Adrenal gland (tissue), 12 donors: Measurements from ENCODE around the gene SURF2. TPM values are rescaled to one million over a fixed set of nuclear protein-coding genes. Genes with fewer than 3 reads are reported as not detected.

ENCODE experiments used
- DNase-seq, 7 donors: peaks; one replicate each; pipeline ENCODE4 v3.0.0-alpha.2; 2019 to 2020
- H3K27ac ChIP-seq, 5 donors: fragments of 200-600 bp; sonication (generic) in 4 of 5; 1 replicate in 3 of 5; 2 replicates in 2 of 5; pipeline versions ENCODE4 v1.5.1 to v1.8.0; 2016 to 2020; ENCODE audit warnings: mild to moderate bottlenecking in 1 of 5
- H3K27me3 ChIP-seq: fragments of 200-600 bp; 2 replicates; pipeline ENCODE4 v1.8.0; 2021
- H3K36me3 ChIP-seq, 2 donors: fragments of 200-600 bp; replicated peaks in 1 of 2; 1 replicate in 1 of 2; 2 replicates in 1 of 2; pipeline versions ENCODE4 v1.5.1 to v1.8.0; 2018 to 2022
- H3K4me1 ChIP-seq, 2 donors: fragments of 200-600 bp; replicated peaks in 1 of 2; 1 replicate in 1 of 2; 2 replicates in 1 of 2; pipeline versions ENCODE4 v1.5.1 to v1.8.0; 2018 to 2021
- H3K4me3 ChIP-seq, 4 donors: fragments of 200-600 bp; sonication (generic) in 3 of 4; one replicate each; pipeline ENCODE4 v1.5.1; 2016 to 2018
- H3K9me3 ChIP-seq, 3 donors: fragments of 200-600 bp; sonication (generic) in 1 of 3; replicated peaks in 1 of 3; 1 replicate in 2 of 3; 2 replicates in 1 of 3; pipeline versions ENCODE4 v1.5.1 to v1.8.0; 2016 to 2021
- CTCF ChIP-seq, 6 experiments: fragments of 450-650 bp in 4 of 6; fragments of 200-600 bp in 2 of 6; sonication (generic) in 1 of 6; IDR thresholded peaks; 1 replicate in 5 of 6; 2 replicates in 1 of 6; pipeline versions ENCODE4 v1.5.1 to v1.8.0; 2016 to 2021; ENCODE audit warnings: antibody characterized with exemption in 6 of 6, mild to moderate bottlenecking in 2 of 6, moderate library complexity in 1 of 6
- POLR2A ChIP-seq, 2 donors: fragments of 450-650 bp; IDR thresholded peaks; one replicate each; pipeline ENCODE4 v1.6.1; 2017; ENCODE audit warnings: antibody characterized with exemption in 2 of 2, mild to moderate bottlenecking in 2 of 2, moderate library complexity in 1 of 2
- WGBS, 4 donors: extraction: QIAGEN DNeasy Blood & Tissue Kit in 2 of 4; methylation state at CpG; one replicate each; pipeline versions ENCODE4 v1.1.5 to v1.1.7; 2013 to 2017; 5-methylcytosine and 5-hydroxymethylcytosine counted together
- intact Hi-C, 2 donors: fragments of 100-400 bp; cut with DNase I; formaldehyde crosslinking; loops; one replicate each; pipeline versions ENCODE4 v1.14.1 to v1.15.0; 2022 to 2023
- polyA plus RNA-seq, 3 donors: library from polyadenylated mRNA; stranded (reverse); fragments of 200-250 nt in 2 of 3; fragments of 350-450 nt in 1 of 3; fragmentation: Illumina TruSeq in 1 of 3; extraction: RNeasy Lipid Tissue Mini Kit (QIAGEN cat#74804) in 1 of 3; gene quantifications; one replicate each; pipeline ENCODE4 v1.2.3, GENCODE V29; 2013 to 2014
- total RNA-seq, 9 donors: library from RNA; depleted of rRNA in 4 of 9; stranded (reverse); fragments of >200 nt in 4 of 9; fragments of 120-200 nt in 1 of 9; fragmentation: NEBNext Ultra II Directional in 1 of 9; extraction: Animal tissue kit (Norgen Biotek cat#: 25700) in 1 of 9; gene quantifications; one replicate each; pipeline versions ENCODE4 v1.1.0 to v1.2.4, GENCODE V29; 2013 to 2023
- donor health status: healthy with polysubstance abuse.
- donor health status: Bipolar disorder and iron deficiency.
- donor health status: DM: yes; HTN: yes; CAD: no.
- donor health status: DM: no; HTN: no; CAD: no.
- donor health status: DM: no; HTN: no; CAD: no.
- donor health status: DM: yes; HTN: yes; CAD: no.

The SURF2 gene
- total and polyA plus RNA-seq, 12 donors, result 13.4 to 53.0 (median 23.4) TPM

- Histone ChIP-seq H3K36me3 (peaks cover 0 to 37% of the 10 kb centered on the region in 2 donors), H3K4me1 (peaks cover 11 to 39% of the 10 kb centered on the region in 2 donors), H3K4me3 (no peak overlapping the region), H3K9me3 (no peaks in the 10 kb centered on the region), H3K27me3 (no peaks in the 10 kb centered on the region), H3K27ac (no peak overlapping the region)
- no peak for TF ChIP-seq POLR2A (IDR thresholded peaks at IDR 0.05)
- no peak for TF ChIP-seq CTCF (IDR thresholded peaks at IDR 0.05)
- DNase-seq, result no peak
- WGBS, 4 donors, result 76 to 83% (median 77%) methylated on average over 5 to 7 of the region's 7 CpGs
- intact Hi-C loops, result loop anchor here (10.0 kb wide), 1 partner anchor 130 kb away; no protein-coding TSS in a partner anchor
Observed at GRCh38 chr9:133354766-133355165, 1.6 kb upstream of the SURF2 start.

GRCh38 chr9:133355881-133356357, 431 bp upstream of the SURF2 start:
- Histone ChIP-seq H3K4me1 (peaks cover 11 to 38% of the 10 kb centered on the region in 2 donors), H3K27me3 (no peaks in the 10 kb centered on the region), H3K36me3 (peaks cover 0 to 32% of the 10 kb centered on the region in 2 donors), H3K4me3 (peak overlapping the region in 3 of 4 donors; percentile 44 to 74 (median 66)), H3K9me3 (no peaks in the 10 kb centered on the region), H3K27ac (peak overlapping the region in 4 of 5 donors; percentile 0 to 85 (median 57))
- TF ChIP-seq POLR2A (IDR thresholded peaks at IDR 0.05), result no peak
- TF ChIP-seq CTCF (IDR thresholded peaks at IDR 0.05), result no peak
- intact Hi-C loops, result loop anchor here (10.0 kb wide), 1 partner anchor 129 kb away; no protein-coding TSS in a partner anchor
- no peak for DNase-seq
- WGBS, 4 donors, result 0% methylated on average over 2 to 31 of the region's 31 CpGs

GRCh38 chr9:133357656-133358055, 1.3 kb downstream of the SURF2 start:
- Histone ChIP-seq H3K27me3 (no peaks in the 10 kb centered on the region), H3K4me3 (no peak overlapping the region), H3K27ac (no peak overlapping the region), H3K4me1 (peaks cover 11 to 38% of the 10 kb centered on the region in 2 donors), H3K36me3 (peaks cover 0 to 32% of the 10 kb centered on the region in 2 donors), H3K9me3 (no peaks in the 10 kb centered on the region)
- no peak for DNase-seq
- intact Hi-C loops, result loop anchor here (10.0 kb wide), 1 partner anchor 127 kb away; no protein-coding TSS in a partner anchor
- TF ChIP-seq CTCF (IDR thresholded peaks at IDR 0.05) (no peak), POLR2A (IDR thresholded peaks at IDR 0.05) (no peak)
- 66 to 77% (median 77%) methylated on average over 9 to 14 of the region's 14 CpGs for WGBS, 4 donors

GRCh38 chr9:133359399-133360175, 3.2 kb downstream of the SURF2 start:
- H3K4me3 ChIP-seq, result no peak overlapping the region
- H3K27ac ChIP-seq, result peak overlapping the region in 2 of 5 donors; percentile 12 to 21
- peak in 3 of 7 donors; percentile 23 to 38 (median 36) for DNase-seq
- H3K36me3 ChIP-seq, result peaks cover 0 to 43% of the 10 kb centered on the region in 2 donors
- no peaks in the 10 kb centered on the region for H3K27me3 ChIP-seq
- 52 to 61% (median 53%) methylated on average over 11 to 20 of the region's 20 CpGs for WGBS, 4 donors
- intact Hi-C loops, result loop anchor here (10.0 kb wide), 1 partner anchor 125 kb away; no protein-coding TSS in a partner anchor
- peaks cover 11 to 43% of the 10 kb centered on the region in 2 donors for H3K4me1 ChIP-seq
- H3K9me3 ChIP-seq, result no peaks in the 10 kb centered on the region
- TF ChIP-seq POLR2A (IDR thresholded peaks at IDR 0.05) (no peak), CTCF (IDR thresholded peaks at IDR 0.05) (peak in 5 of 6 experiments; percentile 27 to 49 (median 41))
